KG1 (cell line): ENCODE data around the gene TNNT2.

Source experiments
- DNase-seq: peaks from one replicate; lab custom pipeline; 2025; lab: John Stamatoyannopoulos, UW

TNNT2 gene

GRCh38 chr1:201376464-201377374 lies 761 bp downstream of the TNNT2 start:
- no peak for DNase-seq

- no peak for DNase-seq
Observed at GRCh38 chr1:201376107-201376463, 1.4 kb downstream of the TNNT2 start.

DNA sequence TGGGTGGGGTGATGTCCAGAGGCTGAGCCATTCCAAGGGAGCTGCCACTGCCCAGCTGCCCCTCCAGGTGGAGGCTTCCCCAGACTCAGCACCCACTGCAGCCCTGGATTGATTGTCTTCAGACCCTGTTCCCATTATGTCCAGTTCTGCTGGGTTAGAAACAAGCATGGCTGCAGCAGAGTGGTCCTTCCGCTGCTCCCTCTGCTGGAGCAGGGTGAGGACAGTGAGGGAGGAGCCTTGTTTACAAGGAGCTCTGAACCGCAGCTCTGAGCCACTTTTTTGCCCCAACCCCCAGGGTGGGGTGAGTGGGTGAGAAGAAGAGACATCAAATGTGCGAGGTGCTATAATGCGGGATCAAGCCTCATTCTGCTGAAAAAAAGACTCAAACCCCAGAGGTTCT lies 2.3 kb downstream of the TNNT2 start:
- DNase-seq, result no peak

DNA sequence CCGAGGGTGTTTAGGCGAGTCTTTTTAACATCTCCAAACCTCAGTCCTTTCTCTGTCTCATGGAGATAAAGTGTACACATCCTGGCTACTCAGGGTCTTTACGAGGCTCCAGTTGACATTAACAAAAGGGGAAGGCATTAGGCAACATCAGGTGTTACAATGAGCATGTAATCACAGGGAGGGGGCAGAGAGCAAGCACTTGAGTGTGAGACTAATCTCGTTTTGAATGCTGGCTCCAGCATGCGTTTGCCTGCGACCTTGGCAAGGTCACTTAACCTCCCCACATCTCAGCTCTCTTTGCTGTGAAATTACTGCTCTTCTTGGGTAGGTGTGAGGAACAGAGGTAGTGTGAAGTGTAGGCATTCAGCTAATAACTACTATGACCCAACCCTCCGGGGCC lies 3.1 kb downstream of the TNNT2 start:
- DNase-seq, result no peak

- no peak for DNase-seq
Observed at GRCh38 chr1:201371792-201372191, 5.7 kb downstream of the TNNT2 start.

DNA sequence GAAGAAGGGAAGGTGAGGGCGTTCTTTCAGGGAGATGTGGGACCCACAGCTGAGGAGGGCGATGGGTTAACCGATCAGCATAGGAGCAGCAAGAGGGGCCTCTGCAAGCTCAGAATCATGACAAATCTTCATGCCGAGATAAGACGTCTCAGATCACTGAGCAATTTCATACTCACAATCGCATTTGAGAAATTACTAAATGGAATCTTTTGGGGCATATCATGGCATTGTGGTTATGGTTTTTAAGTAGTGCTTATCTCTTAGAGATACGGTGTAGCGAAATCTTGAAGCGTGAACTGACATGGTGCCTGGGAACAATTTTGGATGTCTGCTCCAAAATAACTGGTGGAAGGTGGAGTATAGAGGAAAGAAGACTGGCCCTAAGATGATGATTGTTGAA lies 6.2 kb downstream of the TNNT2 start:
- no peak for DNase-seq

GRCh38 chr1:201370500-201370899 lies 7.0 kb downstream of the TNNT2 start:
- DNase-seq, result no peak

DNA sequence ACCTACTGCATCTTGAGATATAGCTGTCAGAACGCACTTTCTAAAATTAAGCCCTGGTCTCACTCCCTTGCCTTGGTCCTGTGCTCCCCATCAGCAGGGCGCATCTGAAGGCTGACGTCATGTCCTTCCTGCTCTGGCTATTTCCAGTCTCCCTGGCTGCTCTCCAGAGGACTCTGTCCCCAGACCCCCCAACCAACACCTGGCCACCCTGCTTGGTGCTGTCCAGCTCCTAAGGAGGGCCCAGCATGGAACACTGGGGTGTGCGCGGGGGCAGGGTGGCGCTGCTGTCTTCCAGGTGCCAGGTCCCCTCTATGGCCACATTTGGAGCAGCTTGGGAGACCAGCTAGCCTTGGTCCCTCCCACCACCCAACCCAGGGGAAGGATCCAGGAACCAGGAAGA lies 8.3 kb downstream of the TNNT2 start:
- DNase-seq, result no peak

GRCh38 chr1:201366696-201367095 lies 10.8 kb downstream of the TNNT2 start:
- no peak for DNase-seq

GRCh38 chr1:201365251-201365650 lies 12.2 kb downstream of the TNNT2 start:
- no peak for DNase-seq

GRCh38 chr1:201364808-201365105 lies 12.7 kb downstream of the TNNT2 start:
- no peak for DNase-seq

DNA sequence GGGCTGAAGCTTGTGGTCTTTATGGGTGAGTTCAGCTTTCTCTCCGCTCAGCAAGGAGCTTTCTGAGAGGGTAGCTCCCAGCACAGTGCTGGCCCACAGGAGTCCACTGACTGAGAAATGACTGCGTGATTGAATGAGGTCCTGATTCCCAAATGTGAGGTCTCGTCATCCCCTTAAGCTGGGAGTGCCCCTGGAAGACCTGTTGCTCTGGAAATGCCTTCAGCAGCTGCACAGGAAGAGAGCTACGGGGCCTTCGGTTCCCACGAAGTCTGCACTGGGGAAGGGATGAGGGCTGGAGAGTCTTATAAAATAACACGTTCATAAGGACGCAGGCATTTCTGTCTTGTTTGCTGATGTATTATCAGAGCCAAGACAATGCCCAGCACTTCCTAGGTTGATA lies 14.0 kb downstream of the TNNT2 start:
- no peak for DNase-seq

DNA sequence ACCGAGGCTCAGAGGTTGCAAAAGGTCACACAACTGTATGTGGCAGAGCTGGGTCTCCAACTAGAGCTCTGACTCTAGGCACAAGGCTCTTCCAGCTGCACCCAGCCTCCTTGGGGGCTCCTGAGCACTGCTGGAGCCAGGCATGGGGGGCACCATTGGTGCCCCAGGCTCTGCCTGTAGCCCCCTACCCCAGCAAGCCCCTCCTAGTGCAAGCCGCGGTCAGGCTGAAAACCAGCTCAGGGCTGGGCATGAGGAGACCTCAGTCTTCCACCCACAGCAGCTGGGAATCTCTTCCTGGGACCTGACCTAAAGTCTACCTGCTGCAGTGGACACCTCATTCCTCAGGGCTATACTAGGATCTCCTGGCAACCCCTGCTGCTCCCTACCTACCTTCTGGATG lies 14.6 kb downstream of the TNNT2 start:
- no peak for DNase-seq

- DNase-seq, result no peak
Observed at GRCh38 chr1:201361652-201362504, 15.6 kb downstream of the TNNT2 start.

DNA sequence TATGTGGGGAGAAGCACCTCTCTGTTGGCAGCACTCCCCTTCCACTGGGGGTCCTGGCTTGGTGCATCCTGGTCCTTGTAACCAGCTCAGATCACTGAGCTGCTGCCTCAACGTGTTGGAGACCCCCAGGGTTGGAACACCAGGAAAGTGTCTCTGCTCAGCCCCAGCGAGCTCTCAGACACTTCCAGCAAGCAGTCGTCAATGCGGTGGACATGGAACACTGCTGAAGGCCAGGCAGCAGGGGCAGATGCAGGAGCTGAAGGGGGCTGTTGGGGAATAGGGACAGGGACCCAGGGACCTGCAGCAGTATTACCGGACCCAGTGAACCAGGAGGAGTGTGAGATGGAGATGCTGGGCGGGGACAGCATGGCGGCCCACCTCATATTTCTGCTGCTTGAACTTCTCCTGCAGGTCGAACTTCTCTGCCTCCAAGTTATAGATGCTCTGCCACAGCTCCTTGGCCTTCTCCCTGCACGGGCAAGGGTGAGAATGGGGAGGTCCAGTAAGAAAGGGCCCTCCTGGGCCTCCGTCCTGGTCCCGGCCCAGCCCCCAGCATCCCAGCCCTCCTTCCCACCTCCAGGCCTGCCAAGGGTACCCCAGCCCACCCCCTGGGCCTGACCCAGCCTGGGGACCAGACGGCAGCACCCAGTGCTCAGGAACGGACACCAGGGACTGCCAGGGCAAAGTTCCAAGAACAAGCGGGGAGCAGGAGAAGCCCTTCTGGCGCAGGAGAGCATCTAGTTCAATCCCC lies 16.4 kb downstream of the TNNT2 start:
- DNase-seq, result no peak

GRCh38 chr1:201360486-201360885 lies 17.0 kb downstream of the TNNT2 start:
- DNase-seq, result no peak

DNA sequence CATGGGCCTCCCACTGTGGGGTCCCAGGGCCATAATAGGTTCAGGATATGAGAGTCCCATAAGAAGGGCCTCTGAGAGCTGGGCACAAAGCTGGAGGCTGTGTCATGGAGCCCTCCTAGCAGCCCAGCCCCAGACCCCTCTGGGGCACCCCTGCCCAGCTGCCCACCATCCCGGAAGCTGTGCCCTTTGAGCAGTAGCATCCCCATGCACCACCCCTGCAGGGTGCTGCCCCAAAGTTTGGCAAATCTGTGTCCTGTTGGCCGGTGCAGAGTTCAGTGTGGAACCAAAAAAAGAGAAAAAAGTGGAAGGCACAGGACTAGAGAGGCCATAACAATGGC lies 17.6 kb downstream of the TNNT2 start:
- DNase-seq, result no peak

- no peak for DNase-seq
Observed at GRCh38 chr1:201359031-201359872, 18.2 kb downstream of the TNNT2 start.

DNA sequence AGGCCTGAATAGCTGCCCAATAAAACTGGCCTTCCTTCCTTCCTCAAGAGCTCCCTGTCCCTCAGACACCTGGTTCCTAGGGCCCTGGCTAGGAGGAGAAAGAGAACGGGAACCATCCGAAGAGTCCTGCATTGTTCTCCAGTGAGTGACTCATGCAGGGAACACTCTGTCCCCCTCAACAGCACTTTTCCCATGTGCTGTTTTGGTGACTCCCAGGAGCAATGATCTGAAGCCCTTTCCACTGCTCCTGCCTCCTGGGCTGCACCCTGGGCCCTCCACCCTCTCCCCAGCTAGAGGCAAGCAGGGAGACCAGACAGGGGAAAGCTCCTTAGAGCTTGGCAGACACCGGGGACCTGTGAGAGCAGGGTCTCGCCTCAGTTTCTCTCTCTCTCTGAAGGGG lies 18.9 kb downstream of the TNNT2 start:
- DNase-seq, result no peak

- DNase-seq, result no peak
Observed at GRCh38 chr1:201357636-201358348, 19.7 kb downstream of the TNNT2 start.

GRCh38 chr1:201357211-201357610 lies 20.3 kb downstream of the TNNT2 start:
- no peak for DNase-seq
